HCT116 (cell line): ENCODE results near the gene TTC33. TPM values are rescaled to one million over a fixed set of nuclear protein-coding genes. Genes with fewer than 3 reads are reported as not detected.

Source experiments
- ATAC-seq: fragments of 200-7000 bp; cut with Tn5 transposase; 2 replicates; pipeline ENCODE4 v1.9.1; 2020; ENCODE audit warnings: mild to moderate bottlenecking, moderate library complexity
- BruUV-seq: library from RNA; stranded (reverse); fragments of 400-500 nt; replicated peaks from 2 replicates; lab custom pipeline; 2021; lab: Mats Ljungman, UMichigan
- CTCF ChIA-PET: fragments of 300-600 bp; sonication (Branson Sonifier 250); formaldehyde crosslinking; loops from one replicate; lab custom pipeline; 2021; ENCODE audit warnings: antibody characterized with exemption; lab: Charles Lee
- POLR2A ChIA-PET: fragments of 300-600, 350-600 bp; sonication (Branson Sonifier 250); formaldehyde crosslinking; loops from one replicate; lab custom pipeline; 2021; ENCODE audit warnings: antibody characterized with exemption; lab: Charles Lee
- RAD21 ChIA-PET, 2 experiments: fragments of 300-600 bp; sonication (Branson Sonifier 250); formaldehyde crosslinking; loops; one replicate each; lab custom pipeline; 2023; ENCODE audit warnings: low total read pairs in 2 of 2; ENCODE audit not compliant: uncharacterized antibody in 2 of 2, unreplicated experiment in 2 of 2, low non-redundant PET in 1 of 2; lab: Charles Lee
- DNase-seq: peaks from one replicate; pipeline ENCODE4 v3.0.0-alpha.2; 2010; ENCODE audit warnings: low read depth, low spot score
- H2AFZ ChIP-seq: fragments of 200-600 bp; shearing (Covaris generic), sonication (generic); 2 replicates; pipeline ENCODE4 v1.6.1; 2017; ENCODE audit warnings: low read depth, mixed run types, mixed read lengths, antibody characterized with exemption, low read length; ENCODE audit not compliant: poor library complexity, severe bottlenecking
- H3K27ac ChIP-seq: 2 replicates; pipeline ENCODE4 v1.5.1; 2012; ENCODE audit warnings: low read depth, low read length
- H3K27me3 ChIP-seq: fragments of 200-600 bp; sonication (generic); 2 replicates; pipeline ENCODE4 v1.6.1; 2016; ENCODE audit warnings: mixed run types, low read length, mixed read lengths; ENCODE audit not compliant: insufficient read depth
- H3K36me3 ChIP-seq, 2 experiments: fragments of 200-500 bp in 1 of 2; fragments of 200-600 bp in 1 of 2; sonication (Bioruptor generic) in 1 of 2; sonication (generic) in 1 of 2; 2 replicates each; pipeline versions ENCODE4 v1.5.1 to v1.6.1; 2014 to 2016; ENCODE audit warnings: low read length in 2 of 2, inconsistent platforms in 1 of 2, mixed read lengths in 1 of 2, mixed run types in 1 of 2; ENCODE audit not compliant: insufficient read depth in 2 of 2, control insufficient read depth in 1 of 2
- H3K4me1 ChIP-seq, 2 experiments: fragments of 200-600 bp in 1 of 2; sonication (generic) in 1 of 2; 2 replicates each; pipeline versions ENCODE4 v1.5.1 to v1.6.1; 2012 to 2017; ENCODE audit warnings: low read length in 2 of 2, inconsistent platforms in 1 of 2, mild to moderate bottlenecking in 1 of 2, mixed read lengths in 1 of 2, mixed run types in 1 of 2, moderate library complexity in 1 of 2; ENCODE audit not compliant: insufficient read depth in 2 of 2, control insufficient read depth in 1 of 2
- H3K4me2 ChIP-seq: fragments of 200-600 bp; sonication (generic); 2 replicates; pipeline ENCODE4 v1.6.1; 2017; ENCODE audit warnings: mixed run types, low read length, mixed read lengths
- H3K4me3 ChIP-seq, 2 experiments: fragments of 200-600 bp in 1 of 2; sonication (generic) in 1 of 2; replicated peaks in 1 of 2; 2 replicates each; pipeline ENCODE4 v1.5.1; 2011 to 2016; ENCODE audit warnings: low read length in 2 of 2, control low read depth in 1 of 2, low read depth in 1 of 2, mild to moderate bottlenecking in 1 of 2, mixed read lengths in 1 of 2, mixed run types in 1 of 2
- H3K79me2 ChIP-seq: fragments of 200-600 bp; sonication (generic); 2 replicates; pipeline ENCODE4 v1.6.1; 2017; ENCODE audit warnings: mild to moderate bottlenecking, mixed run types, low read length, moderate library complexity, mixed read lengths; ENCODE audit not compliant: insufficient read depth
- H3K9ac ChIP-seq: fragments of 200-600 bp; sonication (generic); 2 replicates; pipeline ENCODE4 v1.6.1; 2016; ENCODE audit warnings: low read length, mixed read lengths
- H3K9me2 ChIP-seq: fragments of 200-600 bp; sonication (generic), shearing (Covaris generic); 2 replicates; pipeline ENCODE4 v1.6.1; 2017; ENCODE audit warnings: mixed run types, mild to moderate bottlenecking, moderate library complexity; ENCODE audit not compliant: insufficient read depth
- H3K9me3 ChIP-seq, 2 experiments: fragments of 200-500 bp in 1 of 2; fragments of 200-600 bp in 1 of 2; sonication (Bioruptor generic) in 1 of 2; sonication (generic) in 1 of 2; 2 replicates each; pipeline ENCODE4 v1.6.1; 2014 to 2017; ENCODE audit warnings: low read length in 2 of 2, mixed read lengths in 2 of 2, inconsistent platforms in 1 of 2, low read depth in 1 of 2, mild to moderate bottlenecking in 1 of 2, mixed run types in 1 of 2, moderate library complexity in 1 of 2; ENCODE audit not compliant: control insufficient read depth in 1 of 2, insufficient read depth in 1 of 2
- H4K20me1 ChIP-seq: fragments of 200-600 bp; sonication (generic), shearing (Covaris generic); 2 replicates; pipeline ENCODE4 v1.6.1; 2017; ENCODE audit warnings: mixed run types, mild to moderate bottlenecking, moderate library complexity; ENCODE audit not compliant: insufficient read depth
- CBX3 ChIP-seq: IDR thresholded peaks from 2 replicates; pipeline ENCODE4 v1.6.1; 2012; ENCODE audit warnings: low read depth
- EGR1 ChIP-seq: IDR thresholded peaks from 2 replicates; pipeline ENCODE4 v1.6.1; 2012; ENCODE audit warnings: low read depth
- EZH2 ChIP-seq: fragments of 200-600 bp; sonication (generic); IDR thresholded peaks from 2 replicates; pipeline ENCODE4 v1.6.1; 2017; ENCODE audit warnings: antibody characterized with exemption, mixed run types
- FOSL1 ChIP-seq: IDR thresholded peaks from 2 replicates; pipeline ENCODE4 v1.6.1; 2012; ENCODE audit warnings: low read depth
- POLR2A ChIP-seq: IDR thresholded peaks from 2 replicates; pipeline ENCODE4 v1.7.0; 2011; ENCODE audit warnings: borderline replicate concordance; ENCODE audit not compliant: insufficient read depth, insufficient read length; ENCODE audit errors: extremely low read depth
- SIN3A ChIP-seq: IDR thresholded peaks from 2 replicates; pipeline ENCODE4 v1.6.1; 2012; ENCODE audit warnings: low read depth
- SRF ChIP-seq: IDR thresholded peaks from 2 replicates; pipeline ENCODE4 v1.6.1; 2012; ENCODE audit warnings: low read depth
- ZFX ChIP-seq: fragments of 450-650 bp; IDR thresholded peaks from 2 replicates; pipeline ENCODE4 v1.6.1; 2017
- intact Hi-C: fragments of 100-400 bp; cut with micrococcal nuclease; formaldehyde crosslinking; loops from 2 replicates; pipeline ENCODE4 v1.10.0; 2022
- total RNA-seq: library from RNA; stranded (reverse); gene quantifications from one replicate; pipeline ENCODE4 v1.2.1, GENCODE V29; 2021; ENCODE audit not compliant: unreplicated experiment
- TF ChIP-seq, protein P1 (sequence below): IDR thresholded peaks from 2 replicates; pipeline ENCODE4 v1.6.1; 2011; ENCODE audit warnings: mild to moderate bottlenecking, low read length, moderate library complexity; ENCODE audit not compliant: insufficient replicate concordance; ENCODE audit errors: extremely low read depth

The TTC33 gene
- total RNA-seq, 1 experiment from 2014 or later, result 14.5 TPM

- TF ChIP-seq SIN3A (no peak), ZFX (no peak), EZH2 (no peak)
- TF ChIP-seq, protein P1, sequence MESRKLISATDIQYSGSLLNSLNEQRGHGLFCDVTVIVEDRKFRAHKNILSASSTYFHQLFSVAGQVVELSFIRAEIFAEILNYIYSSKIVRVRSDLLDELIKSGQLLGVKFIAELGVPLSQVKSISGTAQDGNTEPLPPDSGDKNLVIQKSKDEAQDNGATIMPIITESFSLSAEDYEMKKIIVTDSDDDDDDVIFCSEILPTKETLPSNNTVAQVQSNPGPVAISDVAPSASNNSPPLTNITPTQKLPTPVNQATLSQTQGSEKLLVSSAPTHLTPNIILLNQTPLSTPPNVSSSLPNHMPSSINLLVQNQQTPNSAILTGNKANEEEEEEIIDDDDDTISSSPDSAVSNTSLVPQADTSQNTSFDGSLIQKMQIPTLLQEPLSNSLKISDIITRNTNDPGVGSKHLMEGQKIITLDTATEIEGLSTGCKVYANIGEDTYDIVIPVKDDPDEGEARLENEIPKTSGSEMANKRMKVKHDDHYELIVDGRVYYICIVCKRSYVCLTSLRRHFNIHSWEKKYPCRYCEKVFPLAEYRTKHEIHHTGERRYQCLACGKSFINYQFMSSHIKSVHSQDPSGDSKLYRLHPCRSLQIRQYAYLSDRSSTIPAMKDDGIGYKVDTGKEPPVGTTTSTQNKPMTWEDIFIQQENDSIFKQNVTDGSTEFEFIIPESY, result no peak
Measured at GRCh38 chr5:40700116-40700782, 55.5 kb downstream of the TTC33 start (continued).

DNA sequence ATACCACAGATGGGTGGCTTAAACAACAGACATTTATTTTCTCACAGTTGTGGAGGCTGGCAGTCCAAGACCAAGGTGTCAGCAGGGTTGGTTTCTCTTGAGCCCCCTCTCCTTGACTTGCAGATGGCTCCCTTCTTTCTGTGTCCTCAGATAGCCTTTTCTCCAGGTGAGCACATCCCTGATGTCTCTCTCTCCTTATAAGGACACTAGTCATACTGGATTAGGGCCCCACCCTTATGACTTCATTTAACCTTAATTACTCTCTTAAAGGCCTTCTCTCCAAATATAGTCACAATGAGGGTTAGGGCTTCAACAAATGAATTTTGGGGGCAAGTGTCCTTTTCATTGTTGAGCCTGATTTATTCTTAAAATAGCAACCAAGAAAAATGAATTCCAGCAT is 61.3 kb downstream of the TTC33 start:
- CTCF ChIA-PET, result no interaction called here
- intact Hi-C loops, result no loop called here
- BruUV-seq, result no TSS peak

More for the DNA sequence above, 61.3 kb downstream of the TTC33 start:
- Histone ChIP-seq H3K9ac (no peak overlapping the region), H3K27me3 (no peaks in the 10 kb centered on the region), H2AFZ (no peak overlapping the region), H3K27ac (no peak overlapping the region), H4K20me1 (no peaks in the 10 kb centered on the region), H3K9me2 (no peaks in the 10 kb centered on the region), H3K4me3 (no peak overlapping the region), H3K4me1 (peaks cover 6 to 11% of the 10 kb centered on the region in 2 experiments; a peak in 3 of 4 replicates), H3K4me2 (no peak overlapping the region), H3K79me2 (no peaks in the 10 kb centered on the region), H3K36me3 (no peaks in the 10 kb centered on the region), H3K9me3 (no peaks in the 10 kb centered on the region)
- ATAC-seq, result no peak
- no peak for DNase-seq
- ChIA-PET RAD21 (no interaction called here), POLR2A (no interaction called here)
- TF ChIP-seq FOSL1 (no peak), POLR2A (no peak), EZH2 (no peak), CBX3 (no peak), EGR1 (no peak), SRF (no peak)
